Trophoblast cell (in vitro differentiated cells and primary cell): ENCODE data around the gene FOXK2.

Experiments used
- DNase-seq, 2 donors: peaks; one replicate each; pipeline ENCODE4 v3.0.0-alpha.2; 2016
- H2AFZ ChIP-seq: 2 replicates; pipeline ENCODE4 v1.6.1; 2013; ENCODE audit warnings: low read length, moderate library complexity, mild to moderate bottlenecking; ENCODE audit not compliant: insufficient read depth, poor library complexity
- H2AK5ac ChIP-seq: 2 replicates; pipeline ENCODE4 v1.6.1; 2013; ENCODE audit warnings: mild to moderate bottlenecking, low read length
- H2BK120ac ChIP-seq: 2 replicates; pipeline ENCODE4 v1.6.1; 2013; ENCODE audit warnings: low read length, mild to moderate bottlenecking, moderate library complexity; ENCODE audit not compliant: insufficient read depth, poor library complexity
- H2BK12ac ChIP-seq: 2 replicates; pipeline ENCODE4 v1.6.1; 2013; ENCODE audit warnings: mild to moderate bottlenecking, low read length, moderate library complexity
- H2BK5ac ChIP-seq: 2 replicates; pipeline ENCODE4 v1.6.1; 2013; ENCODE audit warnings: low read length, low read depth, moderate library complexity, mild to moderate bottlenecking; ENCODE audit not compliant: poor library complexity
- H3K14ac ChIP-seq: 2 replicates; pipeline ENCODE4 v1.6.1; 2013; ENCODE audit warnings: mild to moderate bottlenecking, low read length
- H3K18ac ChIP-seq: 2 replicates; pipeline ENCODE4 v1.6.1; 2013; ENCODE audit warnings: mild to moderate bottlenecking, low read length
- H3K23ac ChIP-seq: 2 replicates; pipeline ENCODE4 v1.6.1; 2013; ENCODE audit warnings: low read length
- H3K27ac ChIP-seq: 2 replicates; pipeline ENCODE4 v1.5.1; 2013; ENCODE audit warnings: low read depth, mild to moderate bottlenecking, inconsistent platforms, low read length, moderate library complexity
- H3K27me3 ChIP-seq: 2 replicates; pipeline ENCODE4 v1.6.1; 2013; ENCODE audit warnings: inconsistent platforms, mild to moderate bottlenecking, low read length, moderate library complexity; ENCODE audit not compliant: insufficient read depth
- H3K36me3 ChIP-seq, 2 experiments: 1 replicate in 1 of 2; 2 replicates in 1 of 2; pipeline ENCODE4 v1.6.1; 2013; ENCODE audit warnings: low read length in 2 of 2, mild to moderate bottlenecking in 2 of 2, moderate library complexity in 1 of 2; ENCODE audit not compliant: insufficient read depth in 2 of 2, control insufficient read depth in 1 of 2
- H3K4ac ChIP-seq: 2 replicates; pipeline ENCODE4 v1.6.1; 2013; ENCODE audit warnings: low read depth, mild to moderate bottlenecking, low read length, moderate library complexity
- H3K4me1 ChIP-seq, 2 experiments: 1 replicate in 1 of 2; 2 replicates in 1 of 2; pipeline ENCODE4 v1.6.1; 2013; ENCODE audit warnings: low read length in 2 of 2, mild to moderate bottlenecking in 2 of 2, moderate library complexity in 1 of 2; ENCODE audit not compliant: insufficient read depth in 2 of 2, control insufficient read depth in 1 of 2
- H3K4me2 ChIP-seq: 2 replicates; pipeline ENCODE4 v1.6.1; 2013; ENCODE audit warnings: inconsistent platforms, mild to moderate bottlenecking, low read length, moderate library complexity
- H3K4me3 ChIP-seq: 2 replicates; pipeline ENCODE4 v1.5.1; 2013; ENCODE audit warnings: mild to moderate bottlenecking, low read depth, low read length, inconsistent platforms
- H3K79me1 ChIP-seq: one replicate; pipeline ENCODE4 v1.6.1; 2013; ENCODE audit warnings: low read length
- H3K79me2 ChIP-seq: 2 replicates; pipeline ENCODE4 v1.6.1; 2013; ENCODE audit warnings: low read length, mild to moderate bottlenecking; ENCODE audit not compliant: control insufficient read depth, insufficient read depth, poor library complexity
- H3K9ac ChIP-seq: 2 replicates; pipeline ENCODE4 v1.6.1; 2013; ENCODE audit warnings: mild to moderate bottlenecking, low read length
- H3K9me3 ChIP-seq: 2 replicates; pipeline ENCODE4 v1.6.1; 2013; ENCODE audit warnings: low read depth, mild to moderate bottlenecking, control low read depth, inconsistent platforms, low read length; ENCODE audit not compliant: insufficient read depth
- H4K12ac ChIP-seq: 2 replicates; pipeline ENCODE4 v1.6.1; 2013; ENCODE audit warnings: low read depth, mild to moderate bottlenecking, low read length, moderate library complexity
- H4K8ac ChIP-seq: 2 replicates; pipeline ENCODE4 v1.6.1; 2013; ENCODE audit warnings: low read depth, mild to moderate bottlenecking, low read length, moderate library complexity
- H4K91ac ChIP-seq: one replicate; pipeline ENCODE4 v1.6.1; 2013; ENCODE audit warnings: low read depth, mild to moderate bottlenecking, low read length, moderate library complexity
- WGBS: extraction: QIAGEN DNeasy Blood & Tissue Kit; methylation state at CpG from one replicate; pipeline ENCODE4 v1.1.7; 2013; ENCODE audit warnings: missing lambda C conversion rate; ENCODE audit not compliant: insufficient read length, insufficient coverage; ENCODE audit errors: extremely low coverage; 5-methylcytosine and 5-hydroxymethylcytosine counted together

FOXK2 gene

GRCh38 chr17:82614095-82614631 is 94.6 kb downstream of the FOXK2 start:
- H3K79me2 ChIP-seq, result no peaks in the 10 kb centered on the region
- no peak overlapping the region for H3K4me2 ChIP-seq
- H3K27ac ChIP-seq, result no peak overlapping the region
- no peak overlapping the region for H2BK120ac ChIP-seq
- H3K4me3 ChIP-seq, result no peak overlapping the region
- H4K8ac ChIP-seq, result no peak overlapping the region
- H3K14ac ChIP-seq, result no peak overlapping the region
- H3K18ac ChIP-seq, result no peak overlapping the region
- no peak for DNase-seq
- no peaks in the 10 kb centered on the region for H3K27me3 ChIP-seq
- H3K23ac ChIP-seq, result no peak overlapping the region
- H2BK12ac ChIP-seq, result no peak overlapping the region
- H2BK5ac ChIP-seq, result no peak overlapping the region
- no peak overlapping the region for H3K4ac ChIP-seq
- no peak overlapping the region for H4K12ac ChIP-seq
- no peak overlapping the region for H2AFZ ChIP-seq
- H3K4me1 ChIP-seq, result peaks cover 4 to 8% of the 10 kb centered on the region in 2 experiments
- peaks cover 51 to 52% of the 10 kb centered on the region in 2 experiments for H3K36me3 ChIP-seq
- no peak overlapping the region for H2AK5ac ChIP-seq
- no CpG with 5 or more reads among the region's 22 CpGs for WGBS
- peaks cover 1% of the 10 kb centered on the region for H3K9me3 ChIP-seq
- no peak overlapping the region for H3K9ac ChIP-seq
- no peaks in the 10 kb centered on the region for H3K79me1 ChIP-seq
- no peak overlapping the region for H4K91ac ChIP-seq

GRCh38 chr17:82615084-82616020 is 95.8 kb downstream of the FOXK2 start:
- peaks cover 1% of the 10 kb centered on the region for H3K9me3 ChIP-seq
- H3K23ac ChIP-seq, result no peak overlapping the region
- H3K27me3 ChIP-seq, result no peaks in the 10 kb centered on the region
- no peak for DNase-seq
- peaks cover 4 to 8% of the 10 kb centered on the region in 2 experiments for H3K4me1 ChIP-seq
- H3K4me3 ChIP-seq, result no peak overlapping the region
- no CpG with 5 or more reads among the region's 45 CpGs for WGBS
- no peak overlapping the region for H4K91ac ChIP-seq
- H3K79me2 ChIP-seq, result no peaks in the 10 kb centered on the region
- no peak overlapping the region for H3K18ac ChIP-seq
- no peak overlapping the region for H4K8ac ChIP-seq
- H2BK120ac ChIP-seq, result no peak overlapping the region
- H3K4me2 ChIP-seq, result no peak overlapping the region
- H2AK5ac ChIP-seq, result no peak overlapping the region
- H3K79me1 ChIP-seq, result no peaks in the 10 kb centered on the region
- H3K9ac ChIP-seq, result no peak overlapping the region
- H4K12ac ChIP-seq, result no peak overlapping the region
- H2BK5ac ChIP-seq, result no peak overlapping the region
- H2AFZ ChIP-seq, result no peak overlapping the region
- H3K36me3 ChIP-seq, result peaks cover 56 to 59% of the 10 kb centered on the region in 2 experiments
- H3K4ac ChIP-seq, result no peak overlapping the region
- H3K14ac ChIP-seq, result no peak overlapping the region
- H3K27ac ChIP-seq, result no peak overlapping the region
- H2BK12ac ChIP-seq, result no peak overlapping the region

GRCh38 chr17:82616021-82616711 is 96.6 kb downstream of the FOXK2 start:
- Histone ChIP-seq H2AFZ (no peak overlapping the region), H3K9ac (no peak overlapping the region), H3K4ac (no peak overlapping the region), H3K4me1 (peaks cover 4 to 8% of the 10 kb centered on the region in 2 experiments), H4K91ac (no peak overlapping the region), H3K4me3 (no peak overlapping the region), H4K12ac (no peak overlapping the region), H3K14ac (no peak overlapping the region), H2BK12ac (no peak overlapping the region), H3K4me2 (no peak overlapping the region), H3K27ac (no peak overlapping the region), H2AK5ac (no peak overlapping the region), H2BK120ac (no peak overlapping the region), H3K27me3 (no peaks in the 10 kb centered on the region), H3K79me1 (no peaks in the 10 kb centered on the region), H3K23ac (no peak overlapping the region), H3K79me2 (no peaks in the 10 kb centered on the region), H3K18ac (peak overlapping the region; percentile 8), H2BK5ac (no peak overlapping the region), H3K9me3 (peaks cover 1% of the 10 kb centered on the region), H4K8ac (no peak overlapping the region), H3K36me3 (peaks cover 60% of the 10 kb centered on the region in 2 experiments)
- no peak for DNase-seq
- no CpG with 5 or more reads among the region's 22 CpGs for WGBS

GRCh38 chr17:82619211-82619610 is 99.7 kb downstream of the FOXK2 start:
- no CpG with 5 or more reads among the region's 7 CpGs for WGBS
- H3K36me3 ChIP-seq, result peaks cover 65 to 66% of the 10 kb centered on the region in 2 experiments
- no peak overlapping the region for H3K27ac ChIP-seq

More at GRCh38 chr17:82619211-82619610, 99.7 kb downstream of the FOXK2 start:
- Histone ChIP-seq H3K23ac (no peak overlapping the region), H3K18ac (no peak overlapping the region), H2BK5ac (no peak overlapping the region), H3K4me3 (no peak overlapping the region), H2AFZ (no peak overlapping the region), H3K14ac (no peak overlapping the region), H3K4ac (no peak overlapping the region), H4K91ac (no peak overlapping the region), H4K12ac (no peak overlapping the region), H2BK12ac (no peak overlapping the region), H3K4me2 (no peak overlapping the region), H2AK5ac (no peak overlapping the region), H3K79me1 (no peaks in the 10 kb centered on the region), H3K9ac (no peak overlapping the region), H3K27me3 (no peaks in the 10 kb centered on the region), H3K4me1 (peaks cover 1% of the 10 kb centered on the region in 2 experiments), H2BK120ac (no peak overlapping the region), H3K79me2 (no peaks in the 10 kb centered on the region), H3K9me3 (peaks cover 1% of the 10 kb centered on the region), H4K8ac (no peak overlapping the region)
- no peak for DNase-seq
